ENCODE results near the gene APOBR.

DNA sequence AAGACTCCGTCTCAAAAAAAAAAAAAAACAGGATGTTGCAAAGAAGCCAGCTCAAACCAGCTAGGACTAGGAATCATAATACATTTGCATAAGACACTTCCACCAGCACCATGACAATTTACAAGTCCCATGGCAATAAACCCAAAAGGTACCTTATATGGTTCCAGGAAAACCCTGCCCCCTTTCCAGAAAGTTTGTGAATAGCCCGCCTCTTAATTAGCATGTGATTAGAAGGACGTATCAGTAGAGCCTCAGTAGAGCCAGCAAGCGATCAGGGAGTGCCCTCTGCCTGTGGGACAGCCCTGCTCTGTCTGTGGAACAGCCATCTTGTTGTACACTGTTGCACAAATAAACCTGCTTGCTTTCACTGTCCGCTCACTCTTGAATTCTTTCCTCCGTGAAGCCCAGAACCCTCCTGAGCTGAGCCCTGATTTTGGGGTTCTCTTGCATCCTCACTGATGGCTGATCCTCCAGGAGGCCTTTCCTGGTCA, 30.3 kb downstream of the APOBR start:
- TF ChIP-seq, protein P1, sequence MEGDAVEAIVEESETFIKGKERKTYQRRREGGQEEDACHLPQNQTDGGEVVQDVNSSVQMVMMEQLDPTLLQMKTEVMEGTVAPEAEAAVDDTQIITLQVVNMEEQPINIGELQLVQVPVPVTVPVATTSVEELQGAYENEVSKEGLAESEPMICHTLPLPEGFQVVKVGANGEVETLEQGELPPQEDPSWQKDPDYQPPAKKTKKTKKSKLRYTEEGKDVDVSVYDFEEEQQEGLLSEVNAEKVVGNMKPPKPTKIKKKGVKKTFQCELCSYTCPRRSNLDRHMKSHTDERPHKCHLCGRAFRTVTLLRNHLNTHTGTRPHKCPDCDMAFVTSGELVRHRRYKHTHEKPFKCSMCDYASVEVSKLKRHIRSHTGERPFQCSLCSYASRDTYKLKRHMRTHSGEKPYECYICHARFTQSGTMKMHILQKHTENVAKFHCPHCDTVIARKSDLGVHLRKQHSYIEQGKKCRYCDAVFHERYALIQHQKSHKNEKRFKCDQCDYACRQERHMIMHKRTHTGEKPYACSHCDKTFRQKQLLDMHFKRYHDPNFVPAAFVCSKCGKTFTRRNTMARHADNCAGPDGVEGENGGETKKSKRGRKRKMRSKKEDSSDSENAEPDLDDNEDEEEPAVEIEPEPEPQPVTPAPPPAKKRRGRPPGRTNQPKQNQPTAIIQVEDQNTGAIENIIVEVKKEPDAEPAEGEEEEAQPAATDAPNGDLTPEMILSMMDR (IDR thresholded peaks at IDR 0.05), result no peak
- TF ChIP-seq EZH2 (IDR thresholded peaks at IDR 0.05; ENCODE audit: borderline replicate concordance, insufficient read depth, low read depth, low read length, poor library complexity, severe bottlenecking), result no peak

Data from B cell (primary cell).